Fibroblast of mammary gland (primary cell): Measurements from ENCODE around the gene SLAMF1.

Source experiments
- DNase-seq: peaks from one replicate; pipeline ENCODE4 v3.0.0-alpha.2; 2010; ENCODE audit warnings: low read depth
- H3K4me3 ChIP-seq: 2 replicates; pipeline ENCODE4 v1.5.1; 2011; ENCODE audit warnings: low read depth, mild to moderate bottlenecking, low read length, moderate library complexity; ENCODE audit not compliant: control insufficient read depth
- CTCF ChIP-seq: conservative IDR thresholded peaks from 2 replicates; pipeline ENCODE4 v1.5.1; 2011; ENCODE audit warnings: low read depth, low read length, inconsistent platforms; ENCODE audit not compliant: control insufficient read depth, insufficient read depth

The SLAMF1 gene

GRCh38 chr1:160608057-160608456, 38.8 kb downstream of the SLAMF1 start:
- TF ChIP-seq CTCF = no peak
- H3K4me3 ChIP-seq = no peak overlapping the region
- DNase-seq = no peak

- no peak for TF ChIP-seq CTCF
- no peak for DNase-seq
- no peak overlapping the region for H3K4me3 ChIP-seq
These were observed 39.2 kb downstream of the SLAMF1 start for GRCh38 chr1:160607672-160608032.

- peak; percentile 70 for TF ChIP-seq CTCF
- peak; percentile 75 for DNase-seq
- no peak overlapping the region for H3K4me3 ChIP-seq
These were observed 39.7 kb downstream of the SLAMF1 start for GRCh38 chr1:160607011-160607671.

- no peak for TF ChIP-seq CTCF
- H3K4me3 ChIP-seq = no peak overlapping the region
- DNase-seq = no peak
These were observed 40.2 kb downstream of the SLAMF1 start for GRCh38 chr1:160606611-160607010.

GRCh38 chr1:160605792-160606479, 40.9 kb downstream of the SLAMF1 start:
- no peak for TF ChIP-seq CTCF
- DNase-seq = no peak
- no peak overlapping the region for H3K4me3 ChIP-seq

GRCh38 chr1:160605205-160605604, 41.6 kb downstream of the SLAMF1 start:
- H3K4me3 ChIP-seq = no peak overlapping the region
- no peak for DNase-seq
- no peak for TF ChIP-seq CTCF

DNA sequence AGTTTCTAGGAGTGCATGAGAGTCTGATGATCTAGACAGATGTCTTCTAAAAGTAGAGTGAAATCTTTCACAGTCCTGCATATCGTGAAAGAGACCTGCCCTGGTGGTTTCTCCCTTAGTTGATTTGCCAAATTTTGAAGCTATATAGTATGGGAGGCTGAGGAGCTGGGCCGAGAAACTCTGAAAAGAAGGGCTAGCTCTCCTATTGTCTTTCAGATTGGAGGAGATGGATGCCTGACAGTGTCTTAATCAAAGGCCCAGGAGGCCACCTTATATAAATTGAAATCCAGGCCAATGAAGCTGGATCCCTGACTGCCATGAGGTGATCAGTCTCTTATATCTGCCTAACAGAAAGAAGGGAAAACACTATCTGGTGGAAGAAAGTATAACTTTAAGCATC, 49.1 kb downstream of the SLAMF1 start:
- no peak for TF ChIP-seq CTCF
- H3K4me3 ChIP-seq = no peak overlapping the region
- no peak for DNase-seq
